Measurements from ENCODE around the gene ALDH1L2. TPM values are rescaled to one million over a fixed set of nuclear protein-coding genes. Genes with fewer than 3 reads are reported as not detected.

ALDH1L2 gene
- total RNA-seq, 1 donor from 2014 or later, result 5.0 TPM

- Histone ChIP-seq H3K9me3 (no peaks in the 10 kb centered on the region), H3K4me1 (no peaks in the 10 kb centered on the region), H3K27me3 (no peaks in the 10 kb centered on the region), H3K27ac (no peak overlapping the region), H3K4me3 (no peak overlapping the region), H3K36me3 (peaks cover 30% of the 10 kb centered on the region)
- intact Hi-C loops (cut with DNase I), result no loop called here
- no peak for TF ChIP-seq CTCF (IDR thresholded peaks at IDR 0.05)
- DNase-seq (no peak), ATAC-seq (no peak)
Observed at GRCh38 chr12:105001476-105001875, 82.8 kb downstream of the ALDH1L2 start.

- Histone ChIP-seq H3K27me3 (no peaks in the 10 kb centered on the region), H3K27ac (no peak overlapping the region), H3K4me3 (no peak overlapping the region), H3K4me1 (no peaks in the 10 kb centered on the region), H3K36me3 (peaks cover 47% of the 10 kb centered on the region), H3K9me3 (no peaks in the 10 kb centered on the region)
- no peak for TF ChIP-seq CTCF (IDR thresholded peaks at IDR 0.05)
- intact Hi-C loops (cut with DNase I), result no loop called here
- no peak for DNase-seq
- ATAC-seq, result no peak
Observed at GRCh38 chr12:104999347-104999685, 84.9 kb downstream of the ALDH1L2 start.

GRCh38 chr12:104998423-104999346 is 85.6 kb downstream of the ALDH1L2 start:
- DNase-seq, result peak; percentile 71
- Histone ChIP-seq H3K27ac (no peak overlapping the region), H3K27me3 (no peaks in the 10 kb centered on the region), H3K4me1 (no peaks in the 10 kb centered on the region), H3K36me3 (peaks cover 53% of the 10 kb centered on the region), H3K9me3 (no peaks in the 10 kb centered on the region), H3K4me3 (no peak overlapping the region)
- intact Hi-C loops (cut with DNase I), result no loop called here
- no peak for TF ChIP-seq CTCF (IDR thresholded peaks at IDR 0.05)
- ATAC-seq, result peak; percentile 61

GRCh38 chr12:104997541-104997940 is 86.7 kb downstream of the ALDH1L2 start:
- Histone ChIP-seq H3K27ac (no peak overlapping the region), H3K4me1 (no peaks in the 10 kb centered on the region), H3K9me3 (no peaks in the 10 kb centered on the region), H3K4me3 (no peak overlapping the region), H3K36me3 (peaks cover 52% of the 10 kb centered on the region), H3K27me3 (no peaks in the 10 kb centered on the region)
- no peak for TF ChIP-seq CTCF (IDR thresholded peaks at IDR 0.05)
- ATAC-seq (no peak), DNase-seq (no peak)
- intact Hi-C loops (cut with DNase I), result no loop called here

- H3K9me3 ChIP-seq, result no peaks in the 10 kb centered on the region
- H3K27ac ChIP-seq, result no peak overlapping the region
- intact Hi-C loops (cut with DNase I), result no loop called here
- H3K4me1 ChIP-seq, result no peaks in the 10 kb centered on the region
- ATAC-seq (no peak), DNase-seq (no peak)
- peaks cover 62% of the 10 kb centered on the region for H3K36me3 ChIP-seq
- no peak for TF ChIP-seq CTCF (IDR thresholded peaks at IDR 0.05)
- H3K27me3 ChIP-seq, result no peaks in the 10 kb centered on the region
- no peak overlapping the region for H3K4me3 ChIP-seq
Observed at GRCh38 chr12:104994336-104994735, 89.9 kb downstream of the ALDH1L2 start.
